ENCODE results near the gene MDP1.
A peak's percentile ranks its signal among the peaks of the same experiment; 100 is the strongest.

The MDP1 gene

GRCh38 chr14:24179294-24179960, 36.4 kb downstream of the MDP1 start:
- DNase-seq = no peak

DNA sequence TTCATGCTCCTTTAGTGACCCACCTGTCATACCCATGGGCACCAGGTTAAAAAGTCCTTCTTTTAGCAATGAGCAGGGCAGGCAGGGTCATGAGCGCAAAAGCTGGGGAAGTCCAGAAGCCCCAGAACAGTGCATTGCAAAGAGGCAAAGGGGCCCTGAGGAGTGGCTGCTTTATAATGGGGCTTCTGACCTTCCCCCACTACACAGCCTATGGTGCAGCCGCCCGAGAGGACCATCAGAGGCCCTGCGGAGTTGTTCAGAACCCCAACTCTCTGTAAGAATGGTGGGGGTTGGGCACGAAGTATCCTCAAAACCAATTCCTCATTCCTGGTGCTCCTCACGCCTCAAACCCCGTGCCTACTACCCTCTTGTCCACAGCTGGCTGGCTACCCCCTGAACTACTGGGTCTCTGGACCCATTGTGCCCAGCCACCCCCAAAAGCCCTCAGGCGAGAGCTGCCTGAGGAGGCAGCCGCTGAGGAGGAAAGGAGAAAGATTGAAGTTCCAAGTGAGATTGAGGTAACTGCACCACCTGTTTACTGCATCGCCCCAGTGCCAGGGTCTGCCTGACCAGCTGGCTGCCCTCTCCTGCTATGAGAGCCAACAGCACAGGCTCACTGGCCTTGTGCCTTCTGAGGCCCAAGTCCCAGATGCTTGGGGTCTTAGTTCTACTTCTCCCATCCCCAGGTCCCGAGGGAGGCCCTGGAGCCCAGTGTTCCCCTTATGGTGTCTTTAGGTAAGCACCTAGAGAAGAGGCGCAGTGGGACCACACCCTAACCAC, 37.3 kb downstream of the MDP1 start:
- no peak for DNase-seq

- no peak for DNase-seq
Observed at GRCh38 chr14:24177891-24178290, 38.0 kb downstream of the MDP1 start.

DNA sequence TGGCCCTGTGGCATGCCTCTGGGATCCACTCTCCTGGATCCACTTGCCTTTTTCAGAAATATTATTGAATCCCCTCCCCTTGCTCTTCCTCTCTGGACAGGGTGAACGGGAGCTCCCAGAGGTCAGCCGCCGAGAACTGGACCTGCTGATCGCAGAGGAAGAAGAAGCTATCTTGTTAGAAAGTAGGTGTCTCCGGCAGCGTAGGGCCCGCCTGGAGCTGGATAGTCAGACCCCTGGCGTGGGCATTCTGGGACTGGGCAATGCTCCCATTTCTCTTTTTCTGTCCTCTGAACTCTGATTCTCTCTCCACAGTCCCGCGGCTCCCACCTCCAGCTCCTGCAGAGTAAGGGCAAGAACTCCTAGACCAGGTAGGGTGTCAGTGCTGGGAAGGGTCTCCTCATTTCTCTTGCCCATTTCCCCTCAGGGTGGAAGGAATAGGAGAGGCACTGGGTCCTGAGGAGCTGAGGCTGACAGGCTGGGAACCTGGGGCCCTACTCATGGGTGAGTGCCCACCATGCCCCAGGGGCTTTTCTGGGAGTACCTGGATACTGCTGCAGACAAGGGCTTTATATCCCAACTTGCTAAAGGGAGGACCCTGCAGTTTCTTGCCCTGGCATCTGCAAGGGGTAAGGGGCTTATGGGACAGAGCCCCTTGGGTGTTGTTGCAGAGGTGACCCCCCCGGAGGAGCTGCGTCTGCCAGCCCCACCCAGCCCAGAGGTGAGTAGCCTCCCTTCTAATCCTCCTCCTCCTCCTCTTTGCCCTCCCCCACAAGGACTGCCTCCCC, 38.6 kb downstream of the MDP1 start:
- no peak for DNase-seq

DNA sequence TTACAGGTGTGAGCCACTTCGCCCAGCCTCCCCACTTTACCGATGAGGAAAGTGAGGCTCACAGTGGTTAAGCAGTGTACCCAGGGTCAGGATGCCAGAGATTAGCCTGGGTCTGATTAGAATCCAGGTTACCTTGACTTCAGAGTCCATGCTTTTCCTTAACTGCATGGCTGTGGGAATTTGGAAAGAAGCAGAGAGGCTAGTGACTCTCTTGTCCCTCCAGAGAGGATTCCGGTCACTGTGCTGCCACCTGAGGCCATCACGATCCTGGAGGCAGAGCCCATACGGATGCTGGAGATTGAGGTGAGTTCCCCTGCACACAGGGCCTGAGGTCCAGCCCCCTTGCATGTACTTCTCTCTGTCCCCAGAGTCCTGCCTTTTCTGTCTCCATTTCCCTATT, 39.3 kb downstream of the MDP1 start:
- DNase-seq = no peak

DNA sequence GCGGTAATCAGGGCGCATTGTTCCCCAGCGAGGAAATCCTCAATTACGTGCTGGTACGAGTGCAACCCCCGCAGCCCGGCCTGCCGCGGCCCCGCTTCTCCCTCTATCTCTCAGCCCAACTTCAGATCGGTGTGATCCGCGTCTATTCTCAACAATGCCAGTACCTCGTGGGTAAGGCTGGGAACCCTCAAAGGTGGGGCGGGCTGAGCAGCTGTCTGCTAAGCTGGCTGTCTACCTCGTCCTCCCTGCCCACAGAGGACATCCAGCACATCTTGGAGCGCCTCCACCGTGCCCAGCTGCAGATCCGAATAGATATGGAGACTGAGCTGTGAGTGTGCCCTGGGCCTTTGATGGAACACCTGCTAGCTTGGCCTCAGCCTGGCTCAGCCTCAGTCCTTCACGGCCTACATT, 43.0 kb downstream of the MDP1 start:
- DNase-seq = peak; percentile 36

GRCh38 chr14:24172261-24172860, 43.5 kb downstream of the MDP1 start:
- DNase-seq = peak; percentile 48

- DNase-seq = peak; percentile 100
Observed at GRCh38 chr14:24171422-24172260, 44.2 kb downstream of the MDP1 start, which contains the start of gene REC8. REC8 (plus strand) TSS chr14:24172080; CDS start chr14:24172553, 473 bp downstream.

GRCh38 chr14:24167469-24168114, 48.3 kb downstream of the MDP1 start:
- no peak for DNase-seq

GRCh38 chr14:24165785-24166184, 50.1 kb downstream of the MDP1 start:
- no peak for DNase-seq

- DNase-seq = no peak
Observed at GRCh38 chr14:24164518-24164991, 51.3 kb downstream of the MDP1 start.
